Immature natural killer cell (primary cell): ENCODE measurements around the gene SETD7. TPM values are rescaled to one million over a fixed set of nuclear protein-coding genes. Genes with fewer than 3 reads are reported as not detected.
"Not testable (repeated sequence)": the region's sequence is repeated elsewhere in the genome, so short reads cannot be mapped to it uniquely, and the experiment has no call there.

ENCODE experiments used
- DNase-seq, 3 donors: peaks; one replicate each; pipeline ENCODE4 v3.0.0; 2022; ENCODE audit warnings: mixed read lengths in 1 of 3
- H3K27ac Mint-ChIP-seq, 6 donors: one replicate each; pipeline ENCODE4 v1.8.0; 2020; ENCODE audit warnings: mixed read lengths in 6 of 6, mild to moderate bottlenecking in 5 of 6, inconsistent platforms in 4 of 6, moderate library complexity in 3 of 6
- H3K27me3 Mint-ChIP-seq, 3 donors: one replicate each; pipeline ENCODE4 v1.8.0; 2020 to 2021; ENCODE audit warnings: low read depth in 3 of 3, mild to moderate bottlenecking in 3 of 3, mixed read lengths in 3 of 3, moderate library complexity in 3 of 3, inconsistent platforms in 1 of 3
- H3K36me3 Mint-ChIP-seq, 3 donors: one replicate each; pipeline ENCODE4 v1.8.0; 2020; ENCODE audit warnings: mixed read lengths in 3 of 3, inconsistent platforms in 2 of 3, mild to moderate bottlenecking in 2 of 3
- H3K4me1 Mint-ChIP-seq, 2 donors: one replicate each; pipeline ENCODE4 v1.8.0; 2020; ENCODE audit warnings: inconsistent platforms in 2 of 2, mild to moderate bottlenecking in 2 of 2, mixed read lengths in 2 of 2, moderate library complexity in 1 of 2
- H3K4me3 Mint-ChIP-seq, 5 donors: one replicate each; pipeline ENCODE4 v1.8.0; 2020; ENCODE audit warnings: mild to moderate bottlenecking in 5 of 5, mixed read lengths in 5 of 5, inconsistent platforms in 3 of 5, moderate library complexity in 3 of 5
- H3K9me3 Mint-ChIP-seq, 6 donors: one replicate each; pipeline ENCODE4 v1.8.0; 2020; ENCODE audit warnings: mild to moderate bottlenecking in 6 of 6, mixed read lengths in 6 of 6, inconsistent platforms in 4 of 6, moderate library complexity in 3 of 6
- polyA plus RNA-seq, 3 donors: library from polyadenylated mRNA; unstranded; fragments of 300-500 nt; fragmentation: Illumina TruSeq; gene quantifications; one replicate each; pipeline ENCODE4 v1.2.3, GENCODE V29; 2021

Gene SETD7
- polyA plus RNA-seq, 3 donors from 2014 or later = 0.10 to 0.39 TPM; not detected in 1

- DNase-seq = no peak
- H3K27ac Mint-ChIP-seq = no peak overlapping the region
- peaks cover 17 to 44% of the 10 kb centered on the region in 2 donors for H3K4me1 Mint-ChIP-seq
- H3K9me3 Mint-ChIP-seq = peaks cover 5 to 15% (median 11%) of the 10 kb centered on the region in 6 donors
- no peak overlapping the region for H3K4me3 Mint-ChIP-seq
- H3K36me3 Mint-ChIP-seq = peaks cover 28 to 42% (median 39%) of the 10 kb centered on the region in 3 donors
- no peaks in the 10 kb centered on the region for H3K27me3 Mint-ChIP-seq
These were observed 85.7 kb downstream of the SETD7 start for GRCh38 chr4:139470295-139470694.

- Mint-ChIP-seq H3K4me3 (no peak overlapping the region), H3K27me3 (no peaks in the 10 kb centered on the region), H3K9me3 (peaks cover 5 to 15% (median 11%) of the 10 kb centered on the region in 6 donors), H3K27ac (no peak overlapping the region), H3K36me3 (peaks cover 28 to 42% (median 39%) of the 10 kb centered on the region in 3 donors), H3K4me1 (peaks cover 20 to 48% of the 10 kb centered on the region in 2 donors)
- no peak for DNase-seq
These were observed 86.2 kb downstream of the SETD7 start for GRCh38 chr4:139469869-139470268.

GRCh38 chr4:139469216-139469615 lies 86.8 kb downstream of the SETD7 start:
- H3K9me3 Mint-ChIP-seq = peaks cover 5 to 15% (median 11%) of the 10 kb centered on the region in 6 donors
- peaks cover 26 to 39% (median 39%) of the 10 kb centered on the region in 3 donors for H3K36me3 Mint-ChIP-seq
- no peak overlapping the region for H3K27ac Mint-ChIP-seq
- DNase-seq = no peak
- no peaks in the 10 kb centered on the region for H3K27me3 Mint-ChIP-seq
- no peak overlapping the region for H3K4me3 Mint-ChIP-seq
- peaks cover 20 to 48% of the 10 kb centered on the region in 2 donors for H3K4me1 Mint-ChIP-seq

GRCh38 chr4:139468756-139469155 lies 87.3 kb downstream of the SETD7 start:
- Mint-ChIP-seq H3K9me3 (peaks cover 5 to 15% (median 11%) of the 10 kb centered on the region in 6 donors), H3K36me3 (peaks cover 25 to 39% (median 38%) of the 10 kb centered on the region in 3 donors), H3K4me1 (peaks cover 20 to 51% of the 10 kb centered on the region in 2 donors)
- not testable (repeated sequence) for H3K27ac Mint-ChIP-seq, DNase-seq, H3K4me3 Mint-ChIP-seq, H3K27me3 Mint-ChIP-seq

GRCh38 chr4:139465922-139466321 lies 90.1 kb downstream of the SETD7 start:
- no peak overlapping the region for H3K27ac Mint-ChIP-seq
- H3K4me3 Mint-ChIP-seq = no peak overlapping the region
- H3K4me1 Mint-ChIP-seq = peaks cover 21 to 42% of the 10 kb centered on the region in 2 donors
- peaks cover 12 to 22% (median 21%) of the 10 kb centered on the region in 3 donors for H3K36me3 Mint-ChIP-seq
- peaks cover 5 to 15% (median 11%) of the 10 kb centered on the region in 6 donors for H3K9me3 Mint-ChIP-seq
- no peaks in the 10 kb centered on the region for H3K27me3 Mint-ChIP-seq
- DNase-seq = no peak

- H3K27me3 Mint-ChIP-seq, H3K4me3 Mint-ChIP-seq, H3K27ac Mint-ChIP-seq, DNase-seq: not testable (repeated sequence)
- H3K4me1 Mint-ChIP-seq = peaks cover 23 to 37% of the 10 kb centered on the region in 2 donors
- peaks cover 5 to 15% (median 10%) of the 10 kb centered on the region in 6 donors for H3K9me3 Mint-ChIP-seq
- peaks cover 9 to 14% (median 14%) of the 10 kb centered on the region in 3 donors for H3K36me3 Mint-ChIP-seq
These were observed 91.5 kb downstream of the SETD7 start for GRCh38 chr4:139464512-139464911.

GRCh38 chr4:139461022-139461628 lies 94.9 kb downstream of the SETD7 start:
- Mint-ChIP-seq H3K4me3 (no peak overlapping the region), H3K27ac (no peak overlapping the region), H3K27me3 (peaks cover 0 to 2% (median 0%) of the 10 kb centered on the region in 3 donors), H3K36me3 (no peaks in the 10 kb centered on the region), H3K4me1 (peaks cover 40 to 51% of the 10 kb centered on the region in 2 donors), H3K9me3 (no peaks in the 10 kb centered on the region)
- no peak for DNase-seq

- Mint-ChIP-seq H3K27ac (no peak overlapping the region), H3K4me3 (no peak overlapping the region), H3K27me3 (peaks cover 0 to 2% (median 0%) of the 10 kb centered on the region in 3 donors), H3K4me1 (peaks cover 43 to 57% of the 10 kb centered on the region in 2 donors), H3K36me3 (no peaks in the 10 kb centered on the region), H3K9me3 (no peaks in the 10 kb centered on the region)
- DNase-seq = no peak
These were observed 95.5 kb downstream of the SETD7 start for GRCh38 chr4:139460565-139460964.

- H3K27me3 Mint-ChIP-seq = peaks cover 5 to 7% (median 7%) of the 10 kb centered on the region in 3 donors
- H3K4me3 Mint-ChIP-seq = no peak overlapping the region
- no peaks in the 10 kb centered on the region for H3K9me3 Mint-ChIP-seq
- peaks cover 54 to 66% of the 10 kb centered on the region in 2 donors for H3K4me1 Mint-ChIP-seq
- H3K27ac Mint-ChIP-seq = peak overlapping the region in 1 of 6 donors; percentile 19
- DNase-seq = no peak
- H3K36me3 Mint-ChIP-seq = no peaks in the 10 kb centered on the region
These were observed 97.0 kb downstream of the SETD7 start for GRCh38 chr4:139458999-139459398.

GRCh38 chr4:139458543-139458942 lies 97.5 kb downstream of the SETD7 start:
- Mint-ChIP-seq H3K4me3 (no peak overlapping the region), H3K27ac (peak overlapping the region in 2 of 6 donors; percentile 19 to 55), H3K9me3 (no peaks in the 10 kb centered on the region), H3K4me1 (peaks cover 53 to 63% of the 10 kb centered on the region in 2 donors), H3K36me3 (no peaks in the 10 kb centered on the region), H3K27me3 (peaks cover 7 to 10% (median 10%) of the 10 kb centered on the region in 3 donors)
- no peak for DNase-seq

- no peak for DNase-seq
- no peaks in the 10 kb centered on the region for H3K36me3 Mint-ChIP-seq
- peaks cover 64 to 74% of the 10 kb centered on the region in 2 donors for H3K4me1 Mint-ChIP-seq
- peaks cover 11 to 15% (median 15%) of the 10 kb centered on the region in 3 donors for H3K27me3 Mint-ChIP-seq
- peak overlapping the region in 1 of 6 donors; percentile 19 for H3K27ac Mint-ChIP-seq
- H3K4me3 Mint-ChIP-seq = no peak overlapping the region
- no peaks in the 10 kb centered on the region for H3K9me3 Mint-ChIP-seq
These were observed 98.7 kb downstream of the SETD7 start for GRCh38 chr4:139457318-139457717.

- Mint-ChIP-seq H3K27ac (peak overlapping the region; percentile 91 to 98 (median 94)), H3K4me1 (peaks cover 68 to 76% of the 10 kb centered on the region in 2 donors), H3K36me3 (no peaks in the 10 kb centered on the region), H3K27me3 (peaks cover 11 to 15% (median 15%) of the 10 kb centered on the region in 3 donors), H3K9me3 (no peaks in the 10 kb centered on the region), H3K4me3 (peak overlapping the region; percentile 93 to 98 (median 97))
- no peak for DNase-seq
These were observed 100.9 kb downstream of the SETD7 start for GRCh38 chr4:139455126-139455538.

GRCh38 chr4:139454111-139455045 lies 101.6 kb downstream of the SETD7 start, which contains the start of gene RAB33B:
RAB33B (plus strand) TSS chr4:139454121; CDS start chr4:139454196, 75 bp downstream.
- Mint-ChIP-seq H3K27ac (peak within 1 kb of the TSS; percentile 96 to 99 (median 98)), H3K27me3 (peaks cover 11 to 15% (median 15%) of the 10 kb centered on the region in 3 donors), H3K4me1 (peaks cover 63 to 76% of the 10 kb centered on the region in 2 donors), H3K36me3 (no peaks in the 10 kb centered on the region), H3K9me3 (no peaks in the 10 kb centered on the region), H3K4me3 (peak within 1 kb of the TSS; percentile 93 to 98 (median 97))
- no peak for DNase-seq
